Choroid plexus epithelial cell (primary cell): Measurements from ENCODE around the gene GNG8.

Experiments
- DNase-seq: peaks from one replicate; pipeline ENCODE4 v3.0.0-alpha.2; 2010; ENCODE audit warnings: low read depth
- H3K4me3 ChIP-seq: 2 replicates; pipeline ENCODE4 v1.5.1; 2011; ENCODE audit warnings: low read depth, mild to moderate bottlenecking, control low read depth, low read length, moderate library complexity
- TF ChIP-seq, protein P1 (sequence below): conservative IDR thresholded peaks from 2 replicates; pipeline ENCODE4 v1.5.1; 2011; ENCODE audit warnings: low read depth, mild to moderate bottlenecking, control low read depth, inconsistent platforms, low read length, moderate library complexity

GNG8 gene

DNA sequence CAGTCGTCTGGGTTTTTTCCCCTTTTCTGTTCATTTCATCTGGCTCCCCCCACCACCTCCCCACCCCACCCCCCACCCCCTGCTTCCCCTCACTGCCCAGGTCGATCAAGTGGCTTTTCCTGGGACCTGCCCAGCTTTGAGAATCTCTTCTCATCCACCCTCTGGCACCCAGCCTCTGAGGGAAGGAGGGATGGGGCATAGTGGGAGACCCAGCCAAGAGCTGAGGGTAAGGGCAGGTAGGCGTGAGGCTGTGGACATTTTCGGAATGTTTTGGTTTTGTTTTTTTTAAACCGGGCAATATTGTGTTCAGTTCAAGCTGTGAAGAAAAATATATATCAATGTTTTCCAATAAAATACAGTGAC is 25.6 kb downstream of the GNG8 start:
- TF ChIP-seq, protein P1, sequence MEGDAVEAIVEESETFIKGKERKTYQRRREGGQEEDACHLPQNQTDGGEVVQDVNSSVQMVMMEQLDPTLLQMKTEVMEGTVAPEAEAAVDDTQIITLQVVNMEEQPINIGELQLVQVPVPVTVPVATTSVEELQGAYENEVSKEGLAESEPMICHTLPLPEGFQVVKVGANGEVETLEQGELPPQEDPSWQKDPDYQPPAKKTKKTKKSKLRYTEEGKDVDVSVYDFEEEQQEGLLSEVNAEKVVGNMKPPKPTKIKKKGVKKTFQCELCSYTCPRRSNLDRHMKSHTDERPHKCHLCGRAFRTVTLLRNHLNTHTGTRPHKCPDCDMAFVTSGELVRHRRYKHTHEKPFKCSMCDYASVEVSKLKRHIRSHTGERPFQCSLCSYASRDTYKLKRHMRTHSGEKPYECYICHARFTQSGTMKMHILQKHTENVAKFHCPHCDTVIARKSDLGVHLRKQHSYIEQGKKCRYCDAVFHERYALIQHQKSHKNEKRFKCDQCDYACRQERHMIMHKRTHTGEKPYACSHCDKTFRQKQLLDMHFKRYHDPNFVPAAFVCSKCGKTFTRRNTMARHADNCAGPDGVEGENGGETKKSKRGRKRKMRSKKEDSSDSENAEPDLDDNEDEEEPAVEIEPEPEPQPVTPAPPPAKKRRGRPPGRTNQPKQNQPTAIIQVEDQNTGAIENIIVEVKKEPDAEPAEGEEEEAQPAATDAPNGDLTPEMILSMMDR: no peak

DNA sequence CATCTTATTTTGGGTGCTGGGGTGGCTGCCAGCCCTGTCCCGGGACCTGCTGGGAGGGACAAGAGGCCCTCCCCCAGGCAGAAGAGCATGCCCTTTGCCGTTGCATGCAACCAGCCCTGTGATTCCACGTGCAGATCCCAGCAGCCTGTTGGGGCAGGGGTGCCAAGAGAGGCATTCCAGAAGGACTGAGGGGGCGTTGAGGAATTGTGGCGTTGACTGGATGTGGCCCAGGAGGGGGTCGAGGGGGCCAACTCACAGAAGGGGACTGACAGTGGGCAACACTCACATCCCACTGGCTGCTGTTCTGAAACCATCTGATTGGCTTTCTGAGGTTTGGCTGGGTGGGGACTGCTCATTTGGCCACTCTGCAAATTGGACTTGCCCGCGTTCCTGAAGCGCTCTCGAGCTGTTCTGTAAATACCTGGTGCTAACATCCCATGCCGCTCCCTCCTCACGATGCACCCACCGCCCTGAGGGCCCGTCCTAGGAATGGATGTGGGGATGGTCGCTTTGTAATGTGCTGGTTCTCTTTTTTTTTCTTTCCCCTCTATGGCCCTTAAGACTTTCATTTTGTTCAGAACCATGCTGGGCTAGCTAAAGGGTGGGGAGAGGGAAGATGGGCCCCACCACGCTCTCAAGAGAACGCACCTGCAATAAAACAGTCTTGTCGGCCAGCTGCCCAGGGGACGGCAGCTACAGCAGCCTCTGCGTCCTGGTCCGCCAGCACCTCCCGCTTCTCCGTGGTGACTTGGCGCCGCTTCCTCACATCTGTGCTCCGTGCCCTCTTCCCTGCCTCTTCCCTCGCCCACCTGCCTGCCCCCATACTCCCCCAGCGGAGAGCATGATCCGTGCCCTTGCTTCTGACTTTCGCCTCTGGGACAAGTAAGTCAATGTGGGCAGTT is 26.2 kb downstream of the GNG8 start:
- no peak overlapping the region for H3K4me3 ChIP-seq

More for the DNA sequence above, 25.6 kb downstream of the GNG8 start:
- DNase-seq: no peak
- H3K4me3 ChIP-seq: no peak overlapping the region

DNA sequence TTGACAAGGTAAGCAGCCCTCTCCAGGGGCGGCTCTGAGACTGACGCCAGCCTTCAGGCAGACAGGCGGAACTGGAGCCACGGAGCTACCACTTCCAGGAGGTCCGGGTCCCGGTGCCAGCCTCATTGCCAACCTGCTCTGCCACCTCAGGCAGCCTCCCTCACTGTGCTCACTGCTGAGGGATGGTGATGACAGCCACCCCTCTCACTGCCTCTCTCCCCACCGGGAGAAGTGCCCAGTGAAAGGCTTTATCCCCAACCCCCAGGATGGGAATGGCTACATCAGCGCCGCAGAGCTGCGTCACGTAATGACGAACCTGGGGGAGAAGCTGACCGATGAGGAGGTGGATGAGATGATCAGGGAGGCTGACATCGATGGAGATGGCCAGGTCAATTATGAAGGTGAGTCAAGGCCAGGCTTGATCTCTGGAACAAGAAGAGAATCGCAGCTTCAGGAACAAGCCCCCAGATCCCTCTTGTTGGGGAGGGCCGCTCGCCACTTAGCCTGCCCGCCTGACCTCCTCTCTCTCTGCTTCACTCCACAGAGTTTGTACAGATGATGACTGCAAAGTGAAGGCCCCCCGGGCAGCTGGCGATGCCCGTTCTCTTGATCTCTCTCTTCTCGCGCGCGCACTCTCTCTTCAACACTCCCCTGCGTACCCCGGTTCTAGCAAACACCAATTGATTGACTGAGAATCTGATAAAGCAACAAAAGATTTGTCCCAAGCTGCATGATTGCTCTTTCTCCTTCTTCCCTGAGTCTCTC is 27.2 kb downstream of the GNG8 start:
- no peak overlapping the region for H3K4me3 ChIP-seq

More for the DNA sequence above, 26.2 kb downstream of the GNG8 start:
- DNase-seq: no peak
- TF ChIP-seq, protein P1: no peak

DNA sequence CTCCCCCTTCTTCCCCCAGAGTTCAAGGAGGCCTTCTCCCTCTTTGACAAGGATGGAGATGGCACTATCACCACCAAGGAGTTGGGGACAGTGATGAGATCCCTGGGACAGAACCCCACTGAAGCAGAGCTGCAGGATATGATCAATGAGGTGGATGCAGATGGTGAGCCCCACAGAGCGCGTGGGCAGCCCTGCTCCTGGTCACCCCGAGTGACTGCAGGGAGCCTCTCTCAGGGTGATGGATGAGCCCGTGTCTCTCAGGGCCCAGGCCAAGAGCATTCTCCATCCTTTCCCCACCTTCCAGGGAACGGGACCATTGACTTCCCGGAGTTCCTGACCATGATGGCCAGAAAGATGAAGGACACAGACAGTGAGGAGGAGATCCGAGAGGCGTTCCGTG is 27.8 kb downstream of the GNG8 start:
- H3K4me3 ChIP-seq: no peak overlapping the region
- TF ChIP-seq, protein P1: no peak
- no peak for DNase-seq

More for the DNA sequence above, 27.2 kb downstream of the GNG8 start:
- TF ChIP-seq, protein P1: no peak
- DNase-seq: no peak

DNA sequence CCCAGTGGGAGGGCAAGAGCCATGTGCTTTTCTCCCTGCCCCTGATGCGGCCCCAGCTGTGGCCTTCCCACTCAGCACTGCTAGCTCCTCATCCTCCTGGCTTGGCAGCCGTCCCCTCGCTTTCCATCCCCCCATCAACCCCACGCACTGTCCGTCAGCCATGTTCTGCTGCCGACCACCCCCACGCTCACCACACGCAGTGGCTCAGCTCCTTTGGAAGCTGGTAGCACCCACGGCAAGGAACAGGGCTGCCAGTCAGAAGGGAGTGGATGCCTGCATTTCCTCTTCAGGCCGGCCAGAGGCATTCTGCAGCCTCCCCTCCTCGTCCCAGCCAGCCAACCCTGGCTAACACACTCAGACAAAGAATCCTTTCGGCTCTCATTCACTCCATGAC is 28.6 kb downstream of the GNG8 start:
- no peak for DNase-seq
- TF ChIP-seq, protein P1: no peak
- H3K4me3 ChIP-seq: no peak overlapping the region

DNA sequence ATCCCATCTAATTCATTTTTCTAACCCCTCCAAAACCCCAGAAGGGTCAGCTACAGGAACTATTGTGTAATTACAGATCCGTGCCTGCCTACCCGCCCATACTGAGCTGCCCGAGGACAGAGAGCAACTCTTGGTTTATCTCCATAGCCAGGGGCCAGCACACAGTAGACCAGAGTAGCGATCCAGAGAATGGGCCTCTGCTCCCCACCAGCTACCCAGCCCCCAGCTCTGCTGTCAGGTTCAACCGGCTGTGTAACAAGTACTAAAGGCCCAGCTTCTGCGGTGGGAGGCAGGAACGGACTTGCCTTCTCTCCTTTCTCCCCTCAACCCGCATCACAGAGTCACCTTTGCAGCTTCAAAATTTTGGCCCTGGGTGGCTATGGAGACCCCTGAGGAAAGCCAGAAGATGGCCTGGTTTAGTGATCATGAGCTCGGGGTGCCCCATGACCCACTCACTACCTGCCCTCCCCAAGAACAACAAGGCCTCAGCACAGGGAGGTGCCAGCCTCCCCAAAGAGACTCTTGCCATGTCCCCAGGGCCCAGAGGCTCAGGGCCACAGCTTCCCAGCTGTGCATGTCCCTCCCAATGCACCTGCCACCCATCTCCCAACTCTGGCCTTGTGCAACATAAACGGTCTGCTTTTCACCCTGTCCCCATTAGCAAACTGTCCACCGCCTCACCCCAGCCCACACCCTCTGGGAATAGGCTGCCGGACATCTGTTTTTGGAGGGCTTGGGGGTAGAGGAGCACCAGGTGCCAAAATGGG is 29.1 kb downstream of the GNG8 start:
- no peak overlapping the region for H3K4me3 ChIP-seq
- TF ChIP-seq, protein P1: no peak
- no peak for DNase-seq
